Ishikawa (cell line): ENCODE results near the gene RAP2A.

Source experiments
- CEBPB ChIP-seq: IDR thresholded peaks from 2 replicates; pipeline ENCODE4 v1.6.1; 2012
- CREB1 ChIP-seq: IDR thresholded peaks from 2 replicates; pipeline ENCODE4 v1.6.1; 2012; ENCODE audit warnings: low read depth
- EGR1 ChIP-seq: IDR thresholded peaks from 2 replicates; pipeline ENCODE4 v1.6.1; 2012
- EP300 ChIP-seq: IDR thresholded peaks from 2 replicates; pipeline ENCODE4 v1.6.1; 2012; ENCODE audit warnings: borderline replicate concordance
- FOXM1 ChIP-seq: IDR thresholded peaks from 2 replicates; pipeline ENCODE4 v1.6.1; 2012; ENCODE audit warnings: low read depth, borderline replicate concordance
- NFIC ChIP-seq: IDR thresholded peaks from 2 replicates; pipeline ENCODE4 v1.6.1; 2012
- RAD21 ChIP-seq: IDR thresholded peaks from 2 replicates; pipeline ENCODE4 v1.6.1; 2012; ENCODE audit warnings: low read depth
- TAF1 ChIP-seq: IDR thresholded peaks from 2 replicates; pipeline ENCODE4 v1.6.1; 2012; ENCODE audit warnings: low read depth, mild to moderate bottlenecking
- TCF12 ChIP-seq: IDR thresholded peaks from 2 replicates; pipeline ENCODE4 v1.6.1; 2012; ENCODE audit warnings: low read depth
- TEAD4 ChIP-seq: IDR thresholded peaks from 2 replicates; pipeline ENCODE4 v1.6.1; 2012
- YY1 ChIP-seq: IDR thresholded peaks from 2 replicates; pipeline ENCODE4 v1.6.1; 2012; ENCODE audit warnings: low read depth
- ZBTB7A ChIP-seq: IDR thresholded peaks from 2 replicates; pipeline ENCODE4 v1.6.1; 2012; ENCODE audit warnings: low read depth
- TF ChIP-seq, protein P1 (sequence below): IDR thresholded peaks from 2 replicates; pipeline ENCODE4 v1.6.1; 2012
- TF ChIP-seq, protein P2 (sequence below): IDR thresholded peaks from 2 replicates; pipeline ENCODE4 v1.6.1; 2012; ENCODE audit warnings: low read depth, mild to moderate bottlenecking
- TF ChIP-seq, protein P3 (sequence below): IDR thresholded peaks from 2 replicates; pipeline ENCODE4 v1.6.1; 2012

Gene RAP2A

DNA sequence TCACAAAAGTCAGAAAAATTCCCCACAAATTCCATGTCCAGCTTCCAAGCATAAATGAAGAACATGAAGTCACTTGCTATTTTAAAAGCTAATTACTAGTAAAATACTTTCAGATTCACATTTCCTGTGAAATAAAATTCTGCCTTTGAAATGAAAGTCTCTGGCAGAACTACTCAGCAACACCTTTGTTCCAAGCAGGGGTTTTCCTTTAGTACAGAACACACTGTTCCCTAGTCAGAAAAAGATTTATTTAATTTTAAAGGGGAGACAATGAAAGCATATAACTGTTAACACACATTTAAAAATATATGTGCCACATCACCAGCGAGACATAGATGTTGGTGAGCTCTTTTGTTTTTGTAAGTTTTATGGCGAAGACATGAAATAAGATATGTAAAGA is 26.4 kb upstream of the RAP2A start:
- TF ChIP-seq, protein P1, sequence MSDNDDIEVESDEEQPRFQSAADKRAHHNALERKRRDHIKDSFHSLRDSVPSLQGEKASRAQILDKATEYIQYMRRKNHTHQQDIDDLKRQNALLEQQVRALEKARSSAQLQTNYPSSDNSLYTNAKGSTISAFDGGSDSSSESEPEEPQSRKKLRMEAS, result no peak
- TF ChIP-seq EP300 (no peak), CEBPB (no peak)

DNA sequence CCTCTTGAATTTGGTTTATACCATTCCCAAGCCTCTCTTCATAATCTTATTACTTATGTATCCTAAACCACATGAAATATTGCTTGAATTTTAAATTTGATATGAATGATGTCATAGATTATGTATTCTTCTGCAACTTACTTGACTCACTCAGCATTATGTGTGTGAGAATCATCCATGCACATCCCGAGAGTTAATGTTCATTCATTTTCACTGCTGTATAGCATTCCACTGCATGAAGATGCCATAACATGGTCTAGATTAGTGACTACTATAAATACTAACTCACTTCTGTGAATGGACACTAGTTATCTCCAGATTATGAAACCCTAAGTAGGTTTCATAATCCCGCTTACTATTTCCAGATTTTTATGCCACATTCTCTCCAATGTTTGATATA is 25.0 kb upstream of the RAP2A start:
- TF ChIP-seq, protein P2, sequence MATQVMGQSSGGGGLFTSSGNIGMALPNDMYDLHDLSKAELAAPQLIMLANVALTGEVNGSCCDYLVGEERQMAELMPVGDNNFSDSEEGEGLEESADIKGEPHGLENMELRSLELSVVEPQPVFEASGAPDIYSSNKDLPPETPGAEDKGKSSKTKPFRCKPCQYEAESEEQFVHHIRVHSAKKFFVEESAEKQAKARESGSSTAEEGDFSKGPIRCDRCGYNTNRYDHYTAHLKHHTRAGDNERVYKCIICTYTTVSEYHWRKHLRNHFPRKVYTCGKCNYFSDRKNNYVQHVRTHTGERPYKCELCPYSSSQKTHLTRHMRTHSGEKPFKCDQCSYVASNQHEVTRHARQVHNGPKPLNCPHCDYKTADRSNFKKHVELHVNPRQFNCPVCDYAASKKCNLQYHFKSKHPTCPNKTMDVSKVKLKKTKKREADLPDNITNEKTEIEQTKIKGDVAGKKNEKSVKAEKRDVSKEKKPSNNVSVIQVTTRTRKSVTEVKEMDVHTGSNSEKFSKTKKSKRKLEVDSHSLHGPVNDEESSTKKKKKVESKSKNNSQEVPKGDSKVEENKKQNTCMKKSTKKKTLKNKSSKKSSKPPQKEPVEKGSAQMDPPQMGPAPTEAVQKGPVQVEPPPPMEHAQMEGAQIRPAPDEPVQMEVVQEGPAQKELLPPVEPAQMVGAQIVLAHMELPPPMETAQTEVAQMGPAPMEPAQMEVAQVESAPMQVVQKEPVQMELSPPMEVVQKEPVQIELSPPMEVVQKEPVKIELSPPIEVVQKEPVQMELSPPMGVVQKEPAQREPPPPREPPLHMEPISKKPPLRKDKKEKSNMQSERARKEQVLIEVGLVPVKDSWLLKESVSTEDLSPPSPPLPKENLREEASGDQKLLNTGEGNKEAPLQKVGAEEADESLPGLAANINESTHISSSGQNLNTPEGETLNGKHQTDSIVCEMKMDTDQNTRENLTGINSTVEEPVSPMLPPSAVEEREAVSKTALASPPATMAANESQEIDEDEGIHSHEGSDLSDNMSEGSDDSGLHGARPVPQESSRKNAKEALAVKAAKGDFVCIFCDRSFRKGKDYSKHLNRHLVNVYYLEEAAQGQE, result no peak
- TF ChIP-seq, protein P1, result no peak
- no peak for TF ChIP-seq TEAD4
- no peak for TF ChIP-seq EP300
- TF ChIP-seq TCF12, result no peak
- no peak for TF ChIP-seq CREB1
- no peak for TF ChIP-seq TAF1
- no peak for TF ChIP-seq CEBPB
- no peak for TF ChIP-seq RAD21
- no peak for TF ChIP-seq FOXM1
- TF ChIP-seq, protein P3, sequence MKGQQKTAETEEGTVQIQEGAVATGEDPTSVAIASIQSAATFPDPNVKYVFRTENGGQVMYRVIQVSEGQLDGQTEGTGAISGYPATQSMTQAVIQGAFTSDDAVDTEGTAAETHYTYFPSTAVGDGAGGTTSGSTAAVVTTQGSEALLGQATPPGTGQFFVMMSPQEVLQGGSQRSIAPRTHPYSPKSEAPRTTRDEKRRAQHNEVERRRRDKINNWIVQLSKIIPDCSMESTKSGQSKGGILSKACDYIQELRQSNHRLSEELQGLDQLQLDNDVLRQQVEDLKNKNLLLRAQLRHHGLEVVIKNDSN, result no peak
- TF ChIP-seq NFIC, result no peak
- no peak for TF ChIP-seq YY1
- TF ChIP-seq EGR1, result no peak
- no peak for TF ChIP-seq ZBTB7A

DNA sequence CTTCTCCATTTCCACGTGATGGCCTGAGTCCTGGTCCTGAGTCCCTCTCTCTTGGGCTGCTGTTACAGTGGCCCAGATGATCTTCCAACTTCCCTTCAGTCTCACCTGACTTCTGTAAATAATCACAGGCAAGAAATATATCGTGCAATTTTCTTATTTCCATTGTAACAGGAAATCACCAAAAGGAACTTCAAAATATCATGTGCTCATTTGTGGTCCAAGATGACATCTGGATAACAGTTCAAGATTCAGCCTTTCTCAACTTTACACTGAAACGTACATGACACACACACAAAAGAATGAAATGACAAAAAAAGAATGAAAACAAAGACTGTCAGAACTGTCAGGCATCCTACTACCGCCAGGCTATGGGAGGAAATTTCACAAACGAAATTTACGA is 22.0 kb upstream of the RAP2A start:
- TF ChIP-seq CREB1 (no peak), RAD21 (no peak), TAF1 (no peak), TEAD4 (no peak), CEBPB (no peak), TCF12 (no peak), YY1 (no peak)
- TF ChIP-seq, protein P2, result no peak

DNA sequence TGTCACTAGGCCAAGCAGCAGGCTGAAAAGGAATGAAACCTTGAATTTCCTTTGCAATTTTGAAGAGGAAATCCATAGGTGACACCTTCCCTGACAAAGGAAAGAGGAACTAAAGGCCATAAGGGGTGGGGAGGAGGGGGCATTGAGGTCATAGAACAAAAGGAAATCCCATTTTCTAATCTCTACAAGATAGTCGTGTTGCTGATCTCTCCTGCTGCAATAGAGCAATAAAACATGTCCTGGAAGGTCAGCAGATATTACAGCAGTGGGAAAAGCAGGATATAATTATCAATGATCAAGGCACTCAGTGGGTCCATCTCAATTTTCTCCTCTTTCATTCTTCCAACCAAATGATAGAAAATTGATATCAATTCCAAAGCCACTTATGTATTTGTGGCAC is 20.3 kb upstream of the RAP2A start:
- TF ChIP-seq, protein P3, result no peak

DNA sequence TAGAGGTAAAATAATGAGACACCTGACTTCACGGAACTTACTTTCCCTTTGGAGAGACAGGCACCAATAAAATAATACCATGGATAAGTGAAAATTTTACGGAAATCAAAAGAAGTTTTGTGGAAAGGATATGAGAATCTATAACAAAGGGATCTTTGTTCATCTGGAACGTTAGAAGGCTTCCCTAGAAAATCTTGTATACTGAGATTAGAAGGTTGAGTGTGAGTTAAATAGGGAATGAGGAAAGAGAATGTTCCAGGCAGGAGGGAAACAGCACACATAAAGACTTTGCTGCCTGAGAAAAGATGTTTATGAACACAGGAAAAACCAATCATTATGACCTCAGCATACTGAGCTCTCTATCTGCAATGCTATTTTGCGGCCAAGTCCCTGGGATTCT is 19.6 kb upstream of the RAP2A start:
- TF ChIP-seq NFIC (no peak), TAF1 (no peak), RAD21 (no peak), TEAD4 (no peak), EP300 (no peak), TCF12 (no peak), CREB1 (no peak), YY1 (no peak), FOXM1 (no peak), ZBTB7A (no peak), CEBPB (no peak), EGR1 (no peak)
- TF ChIP-seq, protein P3, result no peak
- TF ChIP-seq, protein P2, result no peak
- TF ChIP-seq, protein P1, result no peak
